Progenitor cell of endocrine pancreas (in vitro differentiated cells): ENCODE measurements around the gene CCNQ. TPM values are rescaled to one million over a fixed set of nuclear protein-coding genes. Genes with fewer than 3 reads are reported as not detected.

Experiments
- DNase-seq: peaks from one replicate; pipeline ENCODE4 v3.0.0; 2021; ENCODE audit warnings: low spot score; ENCODE audit not compliant: unreplicated experiment
- H3K27ac Mint-ChIP-seq: 2 replicates; pipeline ENCODE4 v1.8.0; 2021; ENCODE audit warnings: mild to moderate bottlenecking, moderate library complexity, mixed read lengths
- H3K27me3 Mint-ChIP-seq: 2 replicates; pipeline ENCODE4 v1.8.0; 2021; ENCODE audit warnings: mixed read lengths
- H3K36me3 Mint-ChIP-seq: 2 replicates; pipeline ENCODE4 v1.8.0; 2022; ENCODE audit warnings: mixed read lengths; ENCODE audit not compliant: insufficient read depth
- H3K4me1 Mint-ChIP-seq: 2 replicates; pipeline ENCODE4 v1.8.0; 2021; ENCODE audit warnings: low read depth, mixed read lengths
- H3K4me3 Mint-ChIP-seq: 2 replicates; pipeline ENCODE4 v1.8.0; 2021; ENCODE audit warnings: low read depth, mild to moderate bottlenecking, moderate library complexity, mixed read lengths
- H3K9me3 Mint-ChIP-seq: 2 replicates; pipeline ENCODE4 v1.8.0; 2021; ENCODE audit warnings: low read depth, mixed read lengths
- CTCF ChIP-seq: fragments of 200-600 bp; sonication (generic); IDR thresholded peaks from one replicate; pipeline ENCODE4 v1.5.0; 2021; ENCODE audit warnings: antibody characterized with exemption, mild to moderate bottlenecking; ENCODE audit not compliant: unreplicated experiment
- total RNA-seq: library from RNA; stranded (reverse); gene quantifications from 2 replicates; pipeline ENCODE4 v1.2.1, GENCODE V29; 2021

CCNQ gene
- total RNA-seq, 1 donor from 2014 or later: 19.2 TPM

GRCh38 chrX:153557618-153558355 is 41.2 kb downstream of the CCNQ start:
- H3K36me3 Mint-ChIP-seq: no peaks in the 10 kb centered on the region
- DNase-seq: no peak
- H3K27me3 Mint-ChIP-seq: peaks cover 5% of the 10 kb centered on the region
- H3K4me3 Mint-ChIP-seq: no peak overlapping the region
- H3K9me3 Mint-ChIP-seq: peaks cover 3% of the 10 kb centered on the region
- no peaks in the 10 kb centered on the region for H3K4me1 Mint-ChIP-seq
- TF ChIP-seq CTCF: no peak
- no peak overlapping the region for H3K27ac Mint-ChIP-seq

- peaks cover 6% of the 10 kb centered on the region for H3K9me3 Mint-ChIP-seq
- no peak for DNase-seq
- no peak overlapping the region for H3K27ac Mint-ChIP-seq
- H3K4me3 Mint-ChIP-seq: no peak overlapping the region
- no peak for TF ChIP-seq CTCF
- peaks cover 8% of the 10 kb centered on the region for H3K27me3 Mint-ChIP-seq
- H3K36me3 Mint-ChIP-seq: no peaks in the 10 kb centered on the region
- no peaks in the 10 kb centered on the region for H3K4me1 Mint-ChIP-seq
Measured at GRCh38 chrX:153556767-153557166, 42.2 kb downstream of the CCNQ start.

- Mint-ChIP-seq H3K27me3 (peaks cover 19% of the 10 kb centered on the region), H3K36me3 (no peaks in the 10 kb centered on the region), H3K4me1 (no peaks in the 10 kb centered on the region), H3K9me3 (peaks cover 14% of the 10 kb centered on the region), H3K27ac (no peak overlapping the region), H3K4me3 (no peak overlapping the region)
- peak; percentile 50 for DNase-seq
- peak; percentile 60 for TF ChIP-seq CTCF
Measured at GRCh38 chrX:153554519-153555167, 44.3 kb downstream of the CCNQ start.

- Mint-ChIP-seq H3K9me3 (peaks cover 14% of the 10 kb centered on the region), H3K4me1 (no peaks in the 10 kb centered on the region), H3K4me3 (no peak overlapping the region), H3K27ac (no peak overlapping the region), H3K36me3 (no peaks in the 10 kb centered on the region), H3K27me3 (peaks cover 24% of the 10 kb centered on the region)
- DNase-seq: no peak
- TF ChIP-seq CTCF: no peak
Measured at GRCh38 chrX:153551135-153551534, 47.8 kb downstream of the CCNQ start.

GRCh38 chrX:153549807-153550206 is 49.1 kb downstream of the CCNQ start:
- no peak for DNase-seq
- no peak overlapping the region for H3K27ac Mint-ChIP-seq
- peaks cover 19% of the 10 kb centered on the region for H3K27me3 Mint-ChIP-seq
- no peak overlapping the region for H3K4me3 Mint-ChIP-seq
- peaks cover 11% of the 10 kb centered on the region for H3K9me3 Mint-ChIP-seq
- H3K4me1 Mint-ChIP-seq: no peaks in the 10 kb centered on the region
- H3K36me3 Mint-ChIP-seq: no peaks in the 10 kb centered on the region
- no peak for TF ChIP-seq CTCF
